Panc1 (cell line): ENCODE data around the gene TERC. TPM values are rescaled to one million over a fixed set of nuclear protein-coding genes. Genes with fewer than 3 reads are reported as not detected.

ENCODE experiments used
- ATAC-seq: fragments of 200-7000 bp; cut with Tn5 transposase; 2 replicates; pipeline ENCODE4 v1.9.1; 2020; ENCODE audit warnings: mild to moderate bottlenecking, moderate library complexity
- BruUV-seq: library from RNA; stranded (reverse); fragments of 400-500 nt; replicated peaks from 2 replicates; lab custom pipeline; 2021; lab: Mats Ljungman, UMichigan
- CTCF ChIA-PET: fragments of 300-600 bp; sonication (Branson Sonifier 250); formaldehyde crosslinking; loops from one replicate; lab custom pipeline; 2022; ENCODE audit warnings: antibody characterized with exemption; lab: Charles Lee
- POLR2A ChIA-PET: fragments of 300-600 bp; sonication (Branson Sonifier 250); formaldehyde crosslinking; loops from one replicate; lab custom pipeline; 2022; ENCODE audit warnings: antibody characterized with exemption; lab: Charles Lee
- DNase-seq: peaks from one replicate; pipeline ENCODE4 v3.0.0-alpha.2; 2010; ENCODE audit warnings: low read depth, low spot score
- H3K27ac ChIP-seq: 2 replicates; pipeline ENCODE4 v1.5.1; 2011; ENCODE audit warnings: mild to moderate bottlenecking, low read length, inconsistent platforms
- H3K27me3 ChIP-seq: fragments of 200-500 bp; sonication (Bioruptor generic); 2 replicates; pipeline ENCODE4 v1.6.0; 2014; ENCODE audit warnings: low read length, inconsistent platforms; ENCODE audit not compliant: control insufficient read depth, insufficient read depth
- H3K36me3 ChIP-seq: fragments of 200-500 bp; sonication (Bioruptor generic); 2 replicates; pipeline ENCODE4 v1.5.1; 2014; ENCODE audit warnings: inconsistent platforms, mild to moderate bottlenecking, low read length, moderate library complexity; ENCODE audit not compliant: control insufficient read depth, insufficient read depth
- H3K4me1 ChIP-seq: 2 replicates; pipeline ENCODE4 v1.5.1; 2011; ENCODE audit warnings: inconsistent platforms, mild to moderate bottlenecking, low read length, moderate library complexity; ENCODE audit not compliant: control insufficient read depth, insufficient read depth
- H3K4me3 ChIP-seq, 2 experiments: 2 replicates each; pipeline ENCODE4 v1.5.1; 2011 to 2012; ENCODE audit warnings: low read depth in 2 of 2, low read length in 2 of 2, mild to moderate bottlenecking in 2 of 2, inconsistent platforms in 1 of 2, moderate library complexity in 1 of 2
- H3K9me3 ChIP-seq: fragments of 200-500 bp; sonication (Bioruptor generic); 2 replicates; pipeline ENCODE4 v1.5.1; 2014; ENCODE audit warnings: low read depth, mild to moderate bottlenecking, inconsistent platforms, low read length, moderate library complexity; ENCODE audit not compliant: control insufficient read depth, insufficient read depth
- CTCF ChIP-seq: fragments of 450-650 bp; IDR thresholded peaks from 2 replicates; pipeline ENCODE4 v1.5.1; 2017; ENCODE audit warnings: mild to moderate bottlenecking
- POLR2AphosphoS5 ChIP-seq: IDR thresholded peaks from 2 replicates; pipeline ENCODE4 v1.6.1; 2012; ENCODE audit warnings: mild to moderate bottlenecking, low read depth, low read length, moderate library complexity
- REST ChIP-seq, 2 experiments: IDR thresholded peaks; 2 replicates each; pipeline ENCODE4 v1.6.1; 2011 to 2012; ENCODE audit warnings: low read depth in 2 of 2, control low read depth in 1 of 2, low read length in 1 of 2, mild to moderate bottlenecking in 1 of 2, moderate library complexity in 1 of 2; ENCODE audit not compliant: insufficient read depth in 1 of 2
- SIN3A ChIP-seq: IDR thresholded peaks from 2 replicates; pipeline ENCODE4 v1.6.1; 2012; ENCODE audit warnings: low read depth, mild to moderate bottlenecking, low read length, moderate library complexity, borderline replicate concordance; ENCODE audit not compliant: insufficient read depth
- TCF7L2 ChIP-seq: IDR thresholded peaks from 2 replicates; pipeline ENCODE4 v1.6.1; 2011; ENCODE audit warnings: mild to moderate bottlenecking, low read depth, low read length, inconsistent platforms
- in situ Hi-C: cut with HindIII; loops from 2 replicates; pipeline ENCODE4 v1.10.0; 2016; ENCODE audit warnings: low sequenced_read_pairs, low pct_unique_long_range_greater_than_20kb
- intact Hi-C: fragments of 100-400 bp; cut with micrococcal nuclease; formaldehyde crosslinking; loops from one replicate; pipeline ENCODE4 v1.10.0; 2022; ENCODE audit not compliant: unreplicated experiment
- total RNA-seq: library from RNA; stranded (reverse); gene quantifications from one replicate; pipeline ENCODE4 v1.2.1, GENCODE V29; 2021; ENCODE audit not compliant: unreplicated experiment

Gene TERC
- total RNA-seq, 1 experiment from 2014 or later: 6.0 TPM

- no peak overlapping the region for H3K27ac ChIP-seq
- in situ Hi-C loops (no loop called here), intact Hi-C loops (loop anchor here (5.0 kb wide), 1 partner anchor 601 kb away; no protein-coding TSS in a partner anchor)
- BruUV-seq: no TSS peak
- H3K4me3 ChIP-seq: no peak overlapping the region
- H3K27me3 ChIP-seq: peaks cover 49% of the 10 kb centered on the region
- no peaks in the 10 kb centered on the region for H3K4me1 ChIP-seq
- ChIA-PET CTCF (no interaction called here), POLR2A (no interaction called here)
- TF ChIP-seq SIN3A (no peak), TCF7L2 (no peak), POLR2AphosphoS5 (no peak), REST (IDR thresholded peaks at IDR 0.05; ENCODE audit: insufficient read depth in 1 of 2, low read depth in 2 of 2, low read length in 1 of 2) (no peak), CTCF (no peak)
- no peaks in the 10 kb centered on the region for H3K9me3 ChIP-seq
- DNase-seq (no peak), ATAC-seq (no peak)
- no peaks in the 10 kb centered on the region for H3K36me3 ChIP-seq
Observed at GRCh38 chr3:169748670-169749069, 16.2 kb downstream of the TERC start.

- 0 out of 2 replicates have a peak, but pooled peaks have one; percentile 29 for ATAC-seq
- Histone ChIP-seq H3K36me3 (no peaks in the 10 kb centered on the region), H3K9me3 (no peaks in the 10 kb centered on the region), H3K4me1 (no peaks in the 10 kb centered on the region), H3K27ac (no peak overlapping the region), H3K4me3 (no peak overlapping the region), H3K27me3 (peaks cover 42% of the 10 kb centered on the region)
- no peak for DNase-seq
- TF ChIP-seq TCF7L2 (no peak), POLR2AphosphoS5 (no peak), CTCF (no peak), SIN3A (no peak), REST (IDR thresholded peaks at IDR 0.05; ENCODE audit: insufficient read depth in 1 of 2, low read depth in 2 of 2, low read length in 1 of 2) (no peak)
- intact Hi-C loops: loop anchor here (5.0 kb wide), 1 partner anchor 600 kb away; no protein-coding TSS in a partner anchor
- in situ Hi-C loops: no loop called here
- BruUV-seq: no TSS peak
- POLR2A ChIA-PET: no interaction called here
- CTCF ChIA-PET: interaction anchor here (0.6 kb wide), 1 partner anchor 706 kb away, joined by 7 read pairs; no protein-coding TSS in a partner anchor
Observed at GRCh38 chr3:169746924-169747323, 17.9 kb downstream of the TERC start.
